SU-DHL-6 (cell line): ENCODE data around the gene COL4A3.

Source experiments
- CTCF ChIP-seq: fragments of 200-600 bp; sonication (generic); IDR thresholded peaks from one replicate; pipeline ENCODE4 v1.5.1; 2017; ENCODE audit warnings: antibody characterized with exemption, mild to moderate bottlenecking, low read length, moderate library complexity; ENCODE audit not compliant: insufficient read depth, poor library complexity, severe bottlenecking
- EZH2phosphoT487 ChIP-seq: fragments of 200-600 bp; sonication (generic), shearing (Covaris generic); conservative IDR thresholded peaks from 2 replicates; pipeline ENCODE4 v1.6.1; 2018; ENCODE audit warnings: mild to moderate bottlenecking, antibody characterized with exemption, low read length, moderate library complexity, mixed read lengths

GRCh38 chr2:227326783-227327182 lies 162.4 kb downstream of the COL4A3 start:
- TF ChIP-seq CTCF, result no peak
- TF ChIP-seq EZH2phosphoT487, result no peak
